Hematopoietic multipotent progenitor cell treated with erythropoietin and hydrocortisone succinate and interleukin-3 and kit ligand, for 15 days (in vitro differentiated cells): ENCODE results near the gene TNRC6C.
A peak's percentile ranks its signal among the peaks of the same experiment; 100 is the strongest.

Experiments
- DNase-seq: peaks from one replicate; pipeline ENCODE4 v3.0.0-alpha.2; 2015; ENCODE audit warnings: low spot score

Gene TNRC6C

DNA sequence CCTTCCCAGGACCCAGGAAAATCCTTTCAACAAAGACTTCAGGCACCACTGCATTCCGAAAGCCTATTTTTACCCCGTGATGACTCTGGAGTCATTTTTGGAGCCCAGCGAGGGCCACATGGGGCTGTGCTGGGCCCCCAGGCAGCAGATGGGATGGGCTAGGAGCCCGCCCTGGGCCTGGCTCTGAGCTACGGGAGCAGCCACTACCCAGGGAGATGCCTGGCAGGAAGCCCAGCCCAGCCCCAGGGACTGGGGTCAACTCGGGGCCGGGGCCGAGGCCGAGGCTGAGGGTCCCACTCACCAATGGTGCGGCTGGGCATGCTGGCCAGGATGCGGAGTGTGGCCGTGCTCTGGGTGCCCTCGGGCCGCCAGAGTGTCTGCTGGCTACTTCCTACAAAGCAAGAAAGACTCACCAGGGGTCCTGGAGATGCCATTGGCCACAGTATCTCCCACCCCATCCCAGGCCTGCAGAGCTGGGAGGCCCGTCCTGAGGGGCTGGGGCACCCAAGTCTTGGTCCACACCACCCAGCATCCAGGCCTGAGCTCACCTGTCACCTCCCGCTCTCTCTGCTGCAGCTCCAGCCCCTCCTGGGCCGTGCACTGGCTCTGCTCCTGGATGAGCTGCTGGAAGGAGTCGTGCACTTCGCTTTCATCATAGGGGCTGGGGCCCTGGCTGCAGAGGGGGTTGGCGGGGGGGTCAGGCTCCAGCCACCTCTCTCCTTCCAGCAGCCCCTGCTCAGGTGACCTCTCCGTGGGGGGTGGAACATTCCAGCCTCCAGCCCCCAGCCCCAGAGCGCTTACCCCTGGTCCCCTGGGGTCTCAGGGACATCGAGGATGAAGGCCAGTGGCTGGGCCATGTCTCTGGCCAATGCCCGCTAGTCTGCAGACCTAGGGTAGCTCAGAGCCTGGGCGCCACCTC lies 167.7 kb downstream of the TNRC6C start:
- no peak for DNase-seq

DNA sequence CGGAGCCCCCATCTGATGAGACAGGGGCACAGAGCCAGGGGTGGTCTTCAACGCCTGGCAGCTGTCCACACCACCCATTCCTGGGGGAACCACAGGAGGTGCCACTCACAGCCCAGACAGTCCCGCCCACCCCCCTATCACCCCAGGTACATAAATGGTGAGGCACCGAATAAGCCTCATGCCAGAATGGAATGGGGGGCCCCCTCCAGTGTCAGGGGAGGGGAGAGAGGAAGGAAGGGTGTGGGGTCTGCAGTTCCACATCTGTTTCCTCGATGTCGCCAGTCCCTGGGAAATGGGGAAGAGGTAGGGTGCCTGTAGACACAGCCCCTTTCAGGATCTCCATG lies 168.4 kb downstream of the TNRC6C start:
- no peak for DNase-seq

DNA sequence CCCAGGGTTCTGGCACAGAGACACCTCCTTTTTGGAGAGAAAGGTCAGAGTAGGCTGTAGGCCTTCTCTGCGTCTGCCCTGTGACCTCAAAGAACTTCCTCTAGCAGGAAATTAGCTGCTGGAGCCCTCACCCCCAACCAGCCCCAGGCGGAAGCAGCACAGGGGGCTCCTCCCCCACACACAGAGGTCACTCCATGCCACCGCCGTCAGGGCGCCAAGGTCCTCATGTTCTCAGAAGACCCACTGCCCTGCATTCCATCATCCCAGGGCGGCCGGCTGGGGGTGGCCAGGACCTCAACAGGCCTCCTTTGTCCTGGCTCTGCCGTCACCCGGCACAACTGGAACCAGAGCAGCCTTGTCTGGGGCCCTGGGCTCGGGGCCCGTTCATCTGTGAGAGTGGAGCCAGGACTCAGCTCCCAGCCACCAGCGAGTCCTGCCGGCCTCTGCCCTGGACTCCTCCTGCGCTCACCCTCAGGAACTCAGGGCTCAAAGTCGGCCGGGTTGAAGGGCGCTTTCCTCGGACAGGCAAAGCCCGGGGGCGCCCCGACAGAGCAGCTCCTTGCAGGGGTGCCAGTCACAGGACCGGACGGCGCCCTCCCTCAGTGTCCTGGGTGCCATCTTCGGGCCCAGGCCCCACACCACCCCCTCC lies 168.9 kb downstream of the TNRC6C start:
- peak; percentile 29 for DNase-seq

DNA sequence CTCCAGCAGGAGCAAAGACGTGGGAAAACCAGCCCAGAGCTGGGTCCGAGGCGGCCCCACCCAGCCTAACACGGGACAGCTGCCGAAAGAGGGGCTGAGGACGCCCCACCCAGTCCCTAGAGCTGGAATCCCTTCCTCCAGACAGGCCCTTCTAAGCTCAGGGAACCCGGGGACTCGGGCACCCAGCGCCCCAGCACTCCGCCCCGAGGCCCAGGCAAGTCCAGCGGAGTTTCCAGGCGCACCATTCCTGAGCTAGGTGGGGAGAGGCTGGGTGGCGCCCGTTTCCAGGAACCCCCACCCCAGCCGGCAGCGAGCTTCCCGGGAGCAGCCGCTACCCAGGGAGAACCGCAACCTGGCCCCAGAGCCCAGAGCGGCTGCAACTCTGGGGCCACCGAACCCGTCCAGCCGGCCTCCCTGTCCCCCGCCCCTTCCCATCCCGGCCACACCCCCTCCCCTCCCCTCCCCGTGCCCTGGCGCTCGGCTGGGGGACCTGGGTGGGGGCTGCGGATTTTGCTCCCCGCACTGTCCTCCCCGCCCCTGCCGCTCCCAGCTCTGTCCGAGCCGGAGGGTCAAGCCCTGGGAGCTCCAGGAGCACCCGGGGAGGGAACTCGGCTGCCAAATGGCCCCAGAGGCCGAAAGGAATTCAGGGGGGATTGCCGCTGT lies 169.5 kb downstream of the TNRC6C start:
- peak; percentile 28 for DNase-seq

DNA sequence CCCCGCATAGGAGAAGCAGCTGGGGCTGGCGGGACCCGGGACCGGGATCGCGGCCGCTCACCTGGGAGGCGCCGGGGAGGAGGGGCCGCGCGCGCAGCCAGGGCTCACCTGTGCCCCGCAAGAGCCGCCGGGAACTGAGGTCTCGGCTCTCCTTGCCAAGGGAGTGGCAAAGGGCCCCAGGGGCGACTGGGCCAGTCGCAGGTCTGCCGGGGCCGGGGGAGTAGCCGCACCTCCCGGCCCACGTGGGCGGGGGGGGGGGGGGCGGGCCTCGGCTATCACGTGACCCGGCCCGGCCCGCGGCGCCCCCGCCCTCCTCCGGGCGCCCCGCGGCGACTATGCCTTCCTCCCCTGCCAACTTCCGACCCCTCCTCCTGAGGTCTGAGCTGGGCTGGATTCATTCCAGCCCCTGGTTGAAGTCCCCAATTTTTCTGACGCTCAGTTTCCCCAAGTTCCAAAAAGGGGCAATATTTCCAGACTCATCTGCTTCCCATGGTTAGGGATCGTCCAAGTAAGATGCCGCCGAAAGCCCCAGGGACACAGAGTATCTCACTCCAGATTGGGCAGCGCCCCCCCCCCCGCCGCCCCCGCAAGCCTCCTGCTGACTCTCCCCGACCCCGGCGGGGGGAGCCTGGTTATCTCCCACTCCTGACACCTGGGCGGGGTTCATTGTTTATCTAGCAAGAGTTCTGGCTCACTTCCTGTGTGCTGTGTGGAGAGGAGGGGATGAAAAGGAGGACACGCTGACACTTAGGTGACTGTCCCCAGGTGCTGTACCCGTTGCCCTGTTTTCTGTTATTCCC lies 170.2 kb downstream of the TNRC6C start, which contains the start of gene TMC6:
Gene TMC6 (minus strand): TSS at position 205 of the 800 bp plus-strand sequence. CDS start 1,923 bp downstream, outside the sequence.
- DNase-seq: peak; percentile 77

DNA sequence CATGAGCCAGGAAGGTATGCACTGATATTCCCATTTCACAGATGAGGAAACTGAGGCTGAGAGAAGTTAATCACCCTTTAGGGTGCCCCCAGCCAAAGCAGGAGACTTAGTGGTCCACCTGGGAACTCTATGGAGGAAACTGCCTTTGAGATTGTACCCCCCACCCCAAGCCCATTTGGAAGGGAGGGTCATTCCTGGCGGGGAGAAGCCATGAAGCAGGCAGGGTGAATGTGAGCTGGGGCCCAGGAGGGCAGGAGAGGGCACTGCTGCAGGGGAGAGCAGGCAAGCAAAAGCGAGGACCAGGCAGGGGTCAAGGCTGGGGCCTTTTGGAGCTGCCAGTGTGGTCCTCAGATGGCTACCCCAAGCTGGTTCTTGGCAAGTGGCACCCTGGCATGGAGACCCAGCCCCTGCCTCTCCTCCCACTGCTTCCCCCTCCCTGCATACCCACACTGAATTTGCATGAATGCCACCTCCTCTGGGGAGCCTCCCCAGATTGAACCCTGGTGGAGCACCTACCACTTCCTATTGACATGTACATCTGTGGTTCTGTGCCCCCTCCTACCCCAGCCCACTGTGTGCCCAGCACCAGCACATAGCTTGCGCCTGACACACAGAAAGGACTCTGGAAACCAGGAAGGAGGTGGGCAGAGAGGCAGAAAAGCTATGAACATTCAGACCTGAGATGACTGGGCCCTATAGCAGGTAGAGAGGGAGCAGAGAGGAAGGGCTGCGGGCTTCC lies 171.0 kb downstream of the TNRC6C start:
- no peak for DNase-seq

DNA sequence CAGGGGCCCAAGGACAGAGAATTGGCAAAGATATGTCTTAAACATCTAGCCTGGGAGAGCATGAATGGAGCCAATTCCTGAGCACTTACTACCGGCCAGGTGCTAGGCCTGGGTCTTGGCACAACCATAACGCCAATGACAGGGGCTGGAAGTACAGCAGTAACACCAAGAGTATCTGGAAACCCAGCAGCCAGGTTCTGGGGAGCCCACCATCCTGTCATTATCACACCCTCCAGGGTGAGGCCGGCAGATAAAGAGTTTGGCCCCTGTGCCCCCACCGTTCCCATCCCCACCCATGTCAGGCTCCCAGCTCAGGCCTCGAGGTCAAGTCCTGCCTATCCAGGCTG lies 171.6 kb downstream of the TNRC6C start:
- peak; percentile 62 for DNase-seq

DNA sequence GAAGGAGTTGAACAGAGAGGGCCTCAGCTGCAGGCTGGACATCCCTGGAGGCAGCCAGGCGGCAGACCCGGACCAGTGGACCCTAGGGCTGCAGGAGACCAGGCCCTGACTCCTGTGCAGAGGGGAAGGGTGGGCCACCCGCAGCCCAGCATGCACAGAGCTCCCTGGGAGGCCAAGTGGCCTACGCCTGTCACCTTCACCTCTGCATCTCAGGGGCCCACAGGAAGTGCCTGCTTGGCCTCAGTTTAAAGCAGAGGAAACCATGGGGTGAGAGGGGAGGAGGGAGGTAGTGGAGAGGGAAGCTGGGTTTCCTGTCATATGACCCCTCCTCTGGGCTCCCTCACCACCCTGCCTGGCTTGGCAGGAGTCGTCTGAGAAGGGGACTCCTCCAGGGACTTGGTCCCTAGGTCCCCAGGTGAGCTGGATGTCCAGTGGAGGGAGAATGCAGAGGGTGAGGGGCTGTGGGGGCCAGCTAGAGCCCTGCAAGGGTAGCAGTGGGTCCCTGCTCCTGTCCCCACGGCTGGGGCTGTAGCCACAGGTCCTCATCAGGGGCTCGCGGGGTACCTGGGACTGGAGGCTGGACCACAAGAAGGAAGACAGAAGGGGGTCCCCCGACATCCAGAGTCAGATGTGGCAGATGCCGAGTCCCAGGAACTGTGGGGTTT lies 172.1 kb downstream of the TNRC6C start, which contains the start of gene TMC8:
Gene TMC8 (plus strand): TSS at position 335 of the 665 bp plus-strand sequence. CDS start 818 bp downstream, outside the sequence.
- peak; percentile 42 for DNase-seq

DNA sequence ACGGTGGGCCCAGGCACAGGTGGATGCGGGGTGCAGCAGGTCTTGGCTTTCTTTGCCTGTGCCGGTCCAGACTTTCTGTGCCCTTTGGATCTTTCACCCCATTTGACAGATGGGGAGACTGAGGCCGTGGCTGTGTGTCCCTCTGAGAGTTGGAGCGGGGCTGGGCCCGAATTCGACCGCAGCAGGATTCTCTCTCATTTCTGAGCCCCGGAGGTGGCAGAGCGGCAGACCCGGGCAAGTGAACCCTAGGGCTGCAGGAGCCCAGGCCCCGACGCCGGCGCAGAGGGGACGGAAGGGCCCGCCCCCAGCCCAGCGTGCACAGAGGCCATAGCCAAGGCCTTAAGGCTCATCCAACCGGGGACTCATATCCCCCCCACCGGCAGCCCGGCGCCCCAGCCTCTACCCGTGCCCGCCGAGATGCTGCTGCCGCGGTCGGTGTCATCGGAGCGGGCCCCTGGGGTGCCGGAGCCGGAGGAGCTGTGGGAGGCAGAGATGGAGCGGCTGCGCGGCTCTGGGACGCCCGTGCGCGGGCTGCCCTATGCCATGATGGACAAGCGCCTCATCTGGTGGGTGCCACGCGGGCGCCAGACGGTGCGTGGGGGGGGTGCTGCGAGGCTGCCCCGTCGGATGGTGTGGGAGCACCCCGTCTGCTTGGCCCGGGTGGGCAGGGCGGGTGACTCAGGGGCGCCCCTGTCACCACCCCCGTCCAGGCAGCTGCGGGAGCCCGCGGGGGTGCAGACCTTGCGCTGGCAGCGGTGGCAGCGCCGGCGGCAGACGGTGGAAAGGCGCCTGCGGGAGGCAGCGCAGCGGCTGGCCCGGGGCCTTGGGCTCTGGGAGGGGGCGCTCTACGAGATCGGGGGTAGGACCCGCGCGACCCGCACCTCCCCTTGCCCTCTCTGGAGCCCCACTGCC lies 172.9 kb downstream of the TNRC6C start:
- DNase-seq: peak; percentile 49

DNA sequence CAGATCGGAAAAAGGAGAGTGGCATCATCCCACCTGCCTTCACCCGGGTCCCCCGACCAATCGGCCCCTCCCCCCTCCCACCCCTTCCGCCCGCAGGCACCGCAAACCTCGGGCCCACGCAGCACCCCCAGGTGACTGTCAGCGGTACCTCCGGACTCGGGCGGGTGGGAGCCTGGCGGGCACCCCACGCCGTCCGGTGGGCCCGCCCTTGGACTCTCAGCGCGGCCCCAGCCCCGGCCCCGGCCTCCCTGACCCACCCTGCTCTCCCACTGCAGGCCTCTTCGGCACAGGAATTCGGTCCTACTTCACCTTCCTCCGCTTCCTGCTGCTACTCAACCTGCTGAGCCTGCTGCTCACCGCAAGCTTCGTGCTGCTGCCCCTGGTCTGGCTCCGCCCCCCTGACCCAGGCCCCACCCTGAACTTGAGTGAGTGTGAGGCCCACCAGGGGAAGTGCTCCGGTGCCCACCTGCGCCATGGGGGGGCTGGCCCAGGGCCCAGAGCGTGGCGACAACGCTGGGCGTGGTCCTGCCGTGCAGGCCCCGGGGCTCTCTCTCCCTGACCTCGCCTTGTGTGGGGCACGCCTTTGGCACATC lies 173.7 kb downstream of the TNRC6C start:
- peak; percentile 38 for DNase-seq

DNA sequence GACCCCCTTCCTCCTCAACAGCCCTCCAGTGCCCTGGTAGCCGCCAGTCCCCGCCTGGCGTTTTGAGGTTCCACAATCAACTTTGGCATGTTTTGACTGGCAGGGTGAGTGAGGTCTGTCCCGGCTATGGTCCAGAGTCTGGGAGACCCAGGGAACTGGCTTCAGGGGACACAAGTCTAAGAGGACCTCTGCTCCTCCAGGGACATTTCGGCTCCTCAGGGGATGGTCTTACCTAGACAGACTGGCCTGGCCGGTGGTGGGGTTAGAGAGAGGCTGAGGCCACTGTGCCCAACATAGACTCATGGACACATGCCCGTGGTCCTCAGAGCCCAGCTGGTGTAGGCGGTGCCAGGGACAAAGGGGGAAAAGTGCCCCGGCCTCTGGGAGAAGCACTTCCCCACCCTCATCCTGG lies 174.3 kb downstream of the TNRC6C start:
- DNase-seq: no peak

DNA sequence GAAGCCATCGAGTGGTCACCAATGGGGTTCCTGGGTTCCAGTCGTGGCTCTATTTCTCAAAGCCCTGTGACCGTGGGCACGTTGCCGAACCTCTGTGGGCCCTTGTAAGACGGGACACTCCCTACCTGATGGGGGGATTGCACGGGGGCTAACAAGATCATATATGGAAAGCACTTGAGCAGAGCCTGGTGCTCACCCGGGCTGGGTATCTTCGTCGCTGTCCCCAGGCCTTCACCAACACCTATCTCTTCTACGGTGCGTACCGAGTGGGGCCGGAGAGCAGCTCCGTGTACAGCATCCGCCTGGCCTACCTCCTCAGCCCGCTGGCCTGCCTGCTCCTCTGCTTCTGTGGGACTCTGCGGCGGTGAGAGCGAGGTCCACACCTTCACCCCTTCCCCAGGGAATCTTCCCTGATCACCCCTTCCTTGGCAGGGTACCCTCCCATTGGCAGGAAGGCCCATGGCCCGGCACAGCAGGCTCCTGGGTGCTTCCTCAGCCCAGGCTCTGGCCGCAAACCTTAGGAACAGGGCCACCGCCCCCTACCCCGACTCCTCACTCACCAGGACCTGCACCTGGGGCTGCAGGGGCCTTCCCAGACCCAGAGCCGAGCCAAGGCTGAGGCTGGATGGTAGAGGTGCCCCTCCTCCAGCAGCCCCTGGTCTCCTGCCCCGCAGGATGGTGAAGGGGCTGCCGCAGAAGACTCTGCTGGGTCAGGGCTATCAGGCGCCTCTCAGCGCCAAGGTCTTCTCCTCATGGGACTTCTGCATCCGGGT lies 174.9 kb downstream of the TNRC6C start:
- no peak for DNase-seq

DNA sequence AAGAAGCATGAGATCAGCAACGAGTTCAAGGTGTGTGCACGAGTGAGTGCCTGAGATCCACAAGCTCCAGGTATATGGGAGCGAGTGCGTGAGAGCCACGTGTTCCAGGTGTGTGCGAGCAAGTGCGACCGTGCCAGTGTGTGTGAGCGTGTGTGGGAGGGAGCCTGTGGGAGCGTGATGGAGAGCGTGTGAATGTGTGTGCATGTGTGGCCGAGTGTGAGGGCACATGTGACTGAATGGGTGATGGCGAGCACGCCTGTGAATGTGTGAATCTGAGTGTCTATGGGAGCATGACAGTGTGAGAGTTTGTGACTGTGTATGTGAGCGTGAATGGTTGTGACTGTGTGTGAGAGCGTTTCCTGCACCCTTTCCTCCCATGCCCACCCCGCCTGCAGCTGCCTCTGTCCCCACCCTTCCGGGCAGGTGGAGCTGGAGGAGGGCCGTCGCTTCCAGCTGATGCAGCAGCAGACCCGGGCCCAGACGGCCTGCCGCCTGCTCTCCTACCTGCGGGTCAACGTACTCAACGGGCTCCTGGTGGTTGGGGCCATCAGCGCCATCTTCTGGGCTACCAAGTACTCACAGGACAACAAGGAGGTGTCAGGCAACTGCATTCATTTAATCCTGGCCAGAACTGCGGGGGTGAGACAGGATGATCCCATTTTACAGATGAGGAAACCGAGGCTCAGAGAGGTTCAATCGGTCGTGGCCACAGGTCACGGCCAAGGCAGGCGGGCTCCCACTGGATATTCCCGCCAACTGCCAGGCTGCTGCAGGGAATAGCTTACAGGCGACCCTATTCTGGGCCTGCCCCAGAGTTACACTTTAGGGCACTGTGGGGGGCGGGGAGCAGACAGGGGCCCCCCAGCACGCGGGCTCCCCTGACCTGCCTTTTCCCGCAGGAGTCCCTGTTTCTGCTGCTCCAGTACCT lies 175.7 kb downstream of the TNRC6C start:
- peak; percentile 68 for DNase-seq

DNA sequence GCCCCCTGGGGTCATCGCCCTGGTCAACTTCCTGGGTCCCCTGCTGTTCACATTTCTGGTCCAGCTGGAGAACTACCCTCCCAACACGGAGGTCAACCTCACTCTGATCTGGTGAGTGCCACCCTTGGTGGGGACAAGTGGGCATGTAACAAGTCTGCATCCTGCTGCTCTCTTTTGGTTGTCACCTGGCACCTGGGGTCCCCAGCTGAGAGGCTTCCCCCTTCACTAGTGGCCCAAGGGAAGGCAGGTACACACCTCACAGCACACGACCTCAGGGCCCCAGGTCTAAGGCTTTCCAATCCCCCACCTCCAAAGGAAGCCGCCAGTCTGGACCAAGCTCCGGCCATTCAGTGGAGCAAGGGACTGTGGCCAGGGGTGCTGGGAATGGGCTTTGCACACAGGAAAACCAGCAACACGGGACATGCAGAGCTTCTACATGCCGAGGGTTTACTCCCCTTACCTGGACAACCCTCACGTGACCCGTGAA lies 176.4 kb downstream of the TNRC6C start:
- no peak for DNase-seq

DNA sequence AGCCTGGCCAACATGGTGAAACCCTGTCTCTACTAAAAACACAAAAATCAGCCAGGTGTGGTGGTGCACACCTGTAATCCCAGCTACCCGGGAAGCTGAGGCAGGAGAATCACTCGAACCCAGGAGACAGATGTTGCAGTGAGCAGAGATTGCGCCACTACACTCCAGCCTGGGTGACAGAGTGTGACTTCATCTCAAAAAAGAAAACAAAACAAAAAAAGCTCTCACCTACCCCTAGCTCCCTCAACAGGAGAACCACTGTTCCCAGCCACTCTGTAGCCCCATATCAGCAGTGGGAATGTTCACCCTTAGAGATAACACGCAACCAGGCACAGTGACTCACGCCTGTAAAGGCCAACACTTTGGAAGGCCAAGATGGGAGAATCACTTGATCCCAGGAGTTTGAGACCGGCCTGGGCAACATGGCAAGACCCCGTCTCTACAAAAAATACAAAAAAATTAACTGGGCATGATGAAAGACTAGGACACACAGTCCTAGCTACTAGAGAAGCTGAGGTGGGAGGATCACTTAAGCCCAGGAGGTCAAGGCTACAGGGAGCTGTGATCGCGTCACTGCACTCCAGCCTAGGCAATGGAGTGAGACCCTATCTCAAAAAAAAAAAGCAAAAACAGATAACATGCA lies 177.5 kb downstream of the TNRC6C start:
- DNase-seq: no peak

DNA sequence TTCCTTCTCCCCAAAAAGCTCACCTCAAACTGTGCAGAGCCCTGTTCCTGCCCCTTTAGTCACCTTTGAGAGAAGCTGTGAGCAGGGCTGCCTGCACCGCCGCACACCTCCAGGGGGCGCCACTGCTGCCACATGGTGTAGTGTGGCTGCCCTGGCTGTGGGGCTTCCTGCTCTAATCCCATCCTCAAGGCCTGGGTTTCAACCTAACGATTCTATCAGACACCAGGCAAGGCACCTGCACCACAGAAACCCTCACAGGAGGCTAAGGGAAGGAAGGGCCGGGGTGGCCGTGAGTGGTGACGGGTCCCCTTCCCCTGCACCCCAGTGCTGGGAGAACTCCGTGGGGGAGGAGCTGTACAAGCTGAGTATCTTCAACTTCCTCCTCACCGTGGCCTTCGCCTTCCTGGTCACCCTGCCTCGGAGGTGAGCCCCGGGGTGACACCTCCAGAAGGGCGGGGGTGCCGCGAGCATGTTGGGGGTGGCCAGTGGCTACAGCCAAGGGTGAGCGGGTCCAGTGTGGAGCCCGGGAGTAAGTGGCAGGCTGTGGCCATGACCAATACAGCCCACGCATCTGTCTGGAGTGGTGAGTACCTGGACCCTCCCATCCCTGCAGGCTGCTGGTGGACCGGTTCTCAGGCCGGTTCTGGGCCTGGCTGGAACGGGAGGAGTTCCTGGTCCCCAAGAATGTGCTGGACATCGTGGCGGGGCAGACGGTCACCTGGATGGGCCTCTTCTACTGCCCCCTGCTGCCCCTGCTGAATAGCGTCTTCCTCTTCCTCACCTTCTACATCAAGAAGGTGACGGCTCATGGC lies 179.1 kb downstream of the TNRC6C start:
- DNase-seq: no peak
